Caco-2 (cell line): ENCODE measurements around the gene SRSF2. TPM values are rescaled to one million over a fixed set of nuclear protein-coding genes. Genes with fewer than 3 reads are reported as not detected.

Source experiments
- BruUV-seq: library from RNA; stranded (reverse); fragments of 400-500 nt; replicated peaks from 2 replicates; lab custom pipeline; 2021; lab: Mats Ljungman, UMichigan
- CTCF ChIA-PET: fragments of 300-600 bp; sonication (Branson Sonifier 250); formaldehyde crosslinking; loops from one replicate; lab custom pipeline; 2022; ENCODE audit warnings: antibody characterized with exemption; lab: Charles Lee
- POLR2A ChIA-PET: fragments of 300-600 bp; sonication (Branson Sonifier 250); formaldehyde crosslinking; loops from one replicate; lab custom pipeline; 2022; ENCODE audit warnings: antibody characterized with exemption; lab: Charles Lee
- DNase-seq, 2 experiments: peaks; one replicate each; pipeline versions ENCODE4 v3.0.0 to v3.0.0-alpha.2; 2020 to 2022
- H3K27me3 ChIP-seq: replicated peaks from 2 replicates; pipeline ENCODE4 v1.6.0; 2011; ENCODE audit warnings: low read length; ENCODE audit not compliant: control insufficient read depth, insufficient read depth
- H3K36me3 ChIP-seq: 2 replicates; pipeline ENCODE4 v1.5.1; 2011; ENCODE audit warnings: low read length; ENCODE audit not compliant: control insufficient read depth, insufficient read depth
- H3K4me1 ChIP-seq: fragments of 250-450 bp; sonication (Bioruptor Pico); 2 replicates; pipeline ENCODE4 v1.5.1; 2020; ENCODE audit warnings: mild to moderate bottlenecking
- H3K4me3 ChIP-seq: 2 replicates; pipeline ENCODE4 v1.5.1; 2011; ENCODE audit warnings: low read depth, mild to moderate bottlenecking, control low read depth, low read length
- H3K9me3 ChIP-seq: fragments of 250-450 bp; sonication (Bioruptor Pico); 2 replicates; pipeline ENCODE4 v1.5.1; 2020; ENCODE audit warnings: mild to moderate bottlenecking, moderate library complexity
- H3K27ac Mint-ChIP-seq: one replicate; pipeline ENCODE4 v1.8.0; 2022; ENCODE audit warnings: mixed read lengths; ENCODE audit not compliant: unreplicated experiment
- H3K27me3 Mint-ChIP-seq: one replicate; pipeline ENCODE4 v1.8.0; 2022; ENCODE audit warnings: mixed read lengths; ENCODE audit not compliant: insufficient read depth, unreplicated experiment
- H3K36me3 Mint-ChIP-seq: one replicate; pipeline ENCODE4 v1.8.0; 2022; ENCODE audit warnings: mild to moderate bottlenecking, mixed read lengths; ENCODE audit not compliant: insufficient read depth, unreplicated experiment
- H3K4me1 Mint-ChIP-seq: one replicate; pipeline ENCODE4 v1.8.0; 2022; ENCODE audit warnings: low read depth, mixed read lengths; ENCODE audit not compliant: unreplicated experiment
- H3K4me3 Mint-ChIP-seq: one replicate; pipeline ENCODE4 v1.8.0; 2022; ENCODE audit warnings: mild to moderate bottlenecking, moderate library complexity, mixed read lengths; ENCODE audit not compliant: unreplicated experiment
- H3K9me3 Mint-ChIP-seq: one replicate; pipeline ENCODE4 v1.8.0; 2022; ENCODE audit warnings: mixed read lengths; ENCODE audit not compliant: unreplicated experiment
- CTCF ChIP-seq, 2 experiments: fragments of 200-600 bp in 1 of 2; IDR thresholded peaks; 1 replicate in 1 of 2; 2 replicates in 1 of 2; pipeline versions ENCODE4 v1.5.1 to v1.8.0; 2011 to 2022; ENCODE audit warnings: antibody characterized with exemption in 1 of 2, control low read depth in 1 of 2, inconsistent platforms in 1 of 2, low read depth in 1 of 2, low read length in 1 of 2, mild to moderate bottlenecking in 1 of 2, moderate library complexity in 1 of 2; ENCODE audit not compliant: insufficient read depth in 1 of 2, severe bottlenecking in 1 of 2, unreplicated experiment in 1 of 2
- intact Hi-C: fragments of 100-400 bp; cut with micrococcal nuclease; formaldehyde crosslinking; loops from one replicate; pipeline ENCODE4 v1.10.0; 2022; ENCODE audit not compliant: unreplicated experiment
- total RNA-seq: library from RNA; stranded (reverse); gene quantifications from 2 replicates; pipeline ENCODE4 v1.2.3, GENCODE V29; 2022

SRSF2 gene
- total RNA-seq, 1 experiment from 2014 or later = 356 TPM

GRCh38 chr17:76738468-76738850, 1.3 kb upstream of the SRSF2 start:
- no peak for DNase-seq
- no peaks in the 10 kb centered on the region for H3K9me3 ChIP-seq
- no peaks in the 10 kb centered on the region for H3K27me3 ChIP-seq
- H3K9me3 Mint-ChIP-seq = no peaks in the 10 kb centered on the region
- peaks cover 21% of the 10 kb centered on the region for H3K4me1 Mint-ChIP-seq
- peak overlapping the region; percentile 96 for H3K4me3 Mint-ChIP-seq
- ChIA-PET CTCF (interaction anchor here (1.3 kb wide), 1 partner anchor 11 kb away, joined by 7 read pairs; the partner anchor contains the start of gene METTL23), POLR2A (interaction anchor here (0.5 to 1.1 kb wide), 4 partner anchors 11 to 181 kb away, joined by 3 to 9 read pairs (median 4); no protein-coding TSS in a partner anchor)
- no peaks in the 10 kb centered on the region for H3K27me3 Mint-ChIP-seq
- peak overlapping the region; percentile 64 for H3K4me3 ChIP-seq
- H3K36me3 Mint-ChIP-seq = peaks cover 63% of the 10 kb centered on the region
- H3K36me3 ChIP-seq = peaks cover 10% of the 10 kb centered on the region
- TF ChIP-seq CTCF (IDR thresholded peaks at IDR 0.05; ENCODE audit: insufficient read depth in 1 of 2, low read depth in 1 of 2, low read length in 1 of 2, severe bottlenecking in 1 of 2, unreplicated experiment in 1 of 2) = no peak
- H3K27ac Mint-ChIP-seq = peak overlapping the region; percentile 96
- BruUV-seq = TSS peak; percentile 65
- peaks cover 16% of the 10 kb centered on the region for H3K4me1 ChIP-seq
- intact Hi-C loops = loop anchor here (2.0 kb wide), 1 partner anchor 42 kb away; no protein-coding TSS in a partner anchor

GRCh38 chr17:76737676-76738467, 741 bp upstream of the SRSF2 start, which contains the start of gene MFSD11:
Gene MFSD11, plus strand, starts transcription at chr17:76738119. Its CDS starts 234 bp downstream, at chr17:76738353.
- intact Hi-C loops = loop anchor here (1.0 to 2.0 kb wide), 2 partner anchors 27 to 43 kb away; no protein-coding TSS in a partner anchor
- Histone ChIP-seq H3K4me3 (peak within 1 kb of the TSS; percentile 97), H3K4me1 (peaks cover 18% of the 10 kb centered on the region), H3K36me3 (peaks cover 11% of the 10 kb centered on the region), H3K27me3 (no peaks in the 10 kb centered on the region), H3K9me3 (no peaks in the 10 kb centered on the region)
- peak within 1 kb of the TSS; percentile 96 for H3K27ac Mint-ChIP-seq
- DNase-seq = peak; percentile 94 to 97
- POLR2A ChIA-PET = interaction anchor here (0.5 to 1.6 kb wide), 9 partner anchors 8 to 1307 kb away, joined by 3 to 9 read pairs (median 3); no protein-coding TSS in a partner anchor
- no peak for TF ChIP-seq CTCF (IDR thresholded peaks at IDR 0.05; ENCODE audit: insufficient read depth in 1 of 2, low read depth in 1 of 2, low read length in 1 of 2, severe bottlenecking in 1 of 2, unreplicated experiment in 1 of 2)
- H3K4me3 Mint-ChIP-seq = peak within 1 kb of the TSS; percentile 96
- BruUV-seq = no TSS peak
- no peaks in the 10 kb centered on the region for H3K27me3 Mint-ChIP-seq
- no peaks in the 10 kb centered on the region for H3K9me3 Mint-ChIP-seq
- peaks cover 69% of the 10 kb centered on the region for H3K36me3 Mint-ChIP-seq
- H3K4me1 Mint-ChIP-seq = peaks cover 21% of the 10 kb centered on the region
- CTCF ChIA-PET = interaction anchor here (1.3 kb wide), 1 partner anchor 10 kb away, joined by 7 read pairs; the partner anchor contains the start of gene METTL23
